ENCODE data around the gene GALNT18.

- TF ChIP-seq RAD21 (IDR thresholded peaks at IDR 0.05) (no peak), JUND (IDR thresholded peaks at IDR 0.05) (no peak), SP1 (IDR thresholded peaks at IDR 0.05) (no peak), CTCF (IDR thresholded peaks at IDR 0.05; ENCODE audit: low read depth, low read length, missing input control) (no peak), ATF3 (IDR thresholded peaks at IDR 0.05) (no peak), MAX (IDR thresholded peaks at IDR 0.05) (no peak)
Measured at GRCh38 chr11:11659567-11660362, 38.0 kb upstream of the GALNT18 start.

All from liver (tissue), 3 donors.